ENCODE measurements around the gene PLA2G4A. TPM values are rescaled to one million over a fixed set of nuclear protein-coding genes. Genes with fewer than 3 reads are reported as not detected.

Gene PLA2G4A
- total RNA-seq, 1 experiment from 2014 or later, result 17.4 TPM

- in situ Hi-C loops (cut with HindIII; ENCODE audit: low pct_unique_long_range_greater_than_20kb, low sequenced_read_pairs), result no loop called here
Observed at GRCh38 chr1:186859995-186860394, 31.2 kb downstream of the PLA2G4A start.

DNA sequence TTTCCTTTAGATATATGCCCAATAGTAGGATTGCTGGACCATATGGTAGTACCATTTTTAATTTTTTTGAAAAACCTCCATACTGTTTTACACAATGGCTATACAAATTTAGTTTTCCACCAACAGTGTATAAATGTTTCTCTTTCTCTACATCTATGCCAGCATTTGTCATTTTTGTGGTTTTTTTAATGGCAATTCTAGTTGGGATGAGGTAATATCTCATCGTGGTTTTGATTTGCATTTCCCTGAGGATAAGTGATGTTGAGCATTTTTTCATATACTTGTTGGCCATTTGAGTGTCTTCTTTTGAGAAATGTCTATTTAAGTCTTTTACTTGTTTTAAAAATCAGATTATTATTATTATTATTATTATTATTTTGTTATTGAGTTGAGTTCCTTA is 35.5 kb downstream of the PLA2G4A start:
- in situ Hi-C loops (cut with HindIII; ENCODE audit: low pct_unique_long_range_greater_than_20kb, low sequenced_read_pairs), result no loop called here
- DNase-seq (ENCODE audit: low read depth), result no peak

More at GRCh38 chr1:186859995-186860394, 31.2 kb downstream of the PLA2G4A start:
- DNase-seq (ENCODE audit: low read depth), result no peak

DNA sequence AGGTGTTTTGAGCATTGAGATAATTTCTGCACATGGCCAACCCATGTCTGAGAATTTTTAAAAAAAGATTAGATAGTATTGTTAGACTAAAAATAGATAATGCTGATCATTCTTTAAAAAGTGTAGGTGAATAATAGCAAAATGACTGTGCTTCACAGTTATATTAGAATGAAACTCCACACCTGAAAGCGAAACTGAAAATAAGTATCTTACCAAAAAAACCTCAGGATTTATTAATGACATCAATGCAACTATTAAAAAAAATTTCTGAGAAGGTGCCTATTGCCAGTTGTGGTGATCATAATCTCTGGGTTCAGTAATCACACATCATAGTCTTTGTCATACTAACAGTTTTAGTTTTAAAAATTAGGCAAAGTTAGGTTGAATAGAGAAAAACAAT is 36.5 kb downstream of the PLA2G4A start:
- DNase-seq (ENCODE audit: low read depth), result no peak
- in situ Hi-C loops (cut with HindIII; ENCODE audit: low pct_unique_long_range_greater_than_20kb, low sequenced_read_pairs), result no loop called here

DNA sequence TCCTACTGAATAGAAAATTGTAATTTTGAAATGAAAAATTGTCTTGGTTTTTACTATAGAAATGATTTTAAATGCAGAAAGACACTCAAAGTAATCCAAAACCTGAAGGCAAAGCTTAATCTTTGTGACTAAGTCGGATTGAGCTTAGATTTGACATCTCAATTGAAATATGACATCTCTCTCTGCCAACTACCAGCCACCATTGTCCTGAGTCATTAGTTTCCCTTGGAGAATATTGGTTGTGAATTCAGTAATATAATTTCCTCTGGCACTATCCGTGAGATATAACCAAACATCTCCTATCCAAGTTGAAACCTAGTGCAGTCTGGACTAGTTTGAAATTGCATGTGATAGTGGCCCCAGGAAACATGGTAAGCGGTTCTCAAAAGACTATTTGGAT is 37.1 kb downstream of the PLA2G4A start:
- in situ Hi-C loops (cut with HindIII; ENCODE audit: low pct_unique_long_range_greater_than_20kb, low sequenced_read_pairs), result no loop called here
- DNase-seq (ENCODE audit: low read depth), result no peak

GRCh38 chr1:186869526-186870228 is 40.9 kb downstream of the PLA2G4A start:
- DNase-seq (ENCODE audit: low read depth), result no peak
- in situ Hi-C loops (cut with HindIII; ENCODE audit: low pct_unique_long_range_greater_than_20kb, low sequenced_read_pairs), result no loop called here

GRCh38 chr1:186871784-186872183 is 43.0 kb downstream of the PLA2G4A start:
- no peak for DNase-seq (ENCODE audit: low read depth)
- in situ Hi-C loops (cut with HindIII; ENCODE audit: low pct_unique_long_range_greater_than_20kb, low sequenced_read_pairs), result no loop called here

GRCh38 chr1:186872291-186872690 is 43.5 kb downstream of the PLA2G4A start:
- in situ Hi-C loops (cut with HindIII; ENCODE audit: low pct_unique_long_range_greater_than_20kb, low sequenced_read_pairs), result no loop called here
- no peak for DNase-seq (ENCODE audit: low read depth)

- in situ Hi-C loops (cut with HindIII; ENCODE audit: low pct_unique_long_range_greater_than_20kb, low sequenced_read_pairs), result no loop called here
- no peak for DNase-seq (ENCODE audit: low read depth)
Observed at GRCh38 chr1:186873687-186874086, 44.9 kb downstream of the PLA2G4A start.

DNA sequence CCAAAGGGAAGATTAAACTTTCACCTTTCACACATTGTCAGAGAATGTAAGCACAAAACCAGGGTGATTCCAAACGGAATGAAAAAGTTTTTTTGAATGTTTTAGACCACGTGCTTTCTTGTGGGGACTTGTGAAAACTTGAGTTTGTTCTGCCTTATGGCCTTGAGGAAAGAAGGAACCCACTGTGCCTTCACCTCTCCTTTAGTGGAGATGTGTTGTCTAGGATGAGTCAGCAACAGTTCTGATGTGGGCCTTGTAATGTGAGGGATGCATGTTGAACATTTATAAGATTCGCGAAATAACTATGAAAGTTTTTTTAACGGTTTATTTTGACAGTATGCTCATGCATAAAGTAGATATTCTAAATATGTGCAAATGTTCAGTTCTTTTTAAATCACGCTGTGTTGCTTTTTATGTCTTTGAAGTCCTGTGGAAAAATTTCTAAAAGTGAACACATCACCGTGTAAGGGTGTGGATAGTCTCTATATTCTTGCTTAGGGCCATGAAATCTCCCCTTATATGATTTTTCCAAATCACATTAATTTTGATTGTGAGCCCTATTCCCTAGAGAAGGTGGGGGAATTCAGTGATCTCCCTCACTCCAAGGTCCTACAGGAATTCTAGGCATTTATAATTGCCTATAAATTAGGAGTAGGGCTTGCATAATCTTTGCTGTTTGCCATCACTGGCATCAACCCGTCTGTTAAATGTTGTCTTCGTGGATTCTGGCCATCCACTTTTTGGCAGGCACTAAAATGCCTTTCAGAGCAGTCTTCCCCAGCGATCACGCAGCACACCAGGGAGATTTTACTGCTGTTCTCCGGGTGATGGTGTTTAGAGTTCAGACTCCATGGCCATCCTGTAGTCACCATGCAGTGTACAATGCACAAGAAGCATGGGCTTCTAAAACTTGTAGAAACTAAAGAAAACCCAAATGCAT is 47.4 kb downstream of the PLA2G4A start:
- in situ Hi-C loops (cut with HindIII; ENCODE audit: low pct_unique_long_range_greater_than_20kb, low sequenced_read_pairs), result no loop called here
- DNase-seq (ENCODE audit: low read depth), result no peak

DNA sequence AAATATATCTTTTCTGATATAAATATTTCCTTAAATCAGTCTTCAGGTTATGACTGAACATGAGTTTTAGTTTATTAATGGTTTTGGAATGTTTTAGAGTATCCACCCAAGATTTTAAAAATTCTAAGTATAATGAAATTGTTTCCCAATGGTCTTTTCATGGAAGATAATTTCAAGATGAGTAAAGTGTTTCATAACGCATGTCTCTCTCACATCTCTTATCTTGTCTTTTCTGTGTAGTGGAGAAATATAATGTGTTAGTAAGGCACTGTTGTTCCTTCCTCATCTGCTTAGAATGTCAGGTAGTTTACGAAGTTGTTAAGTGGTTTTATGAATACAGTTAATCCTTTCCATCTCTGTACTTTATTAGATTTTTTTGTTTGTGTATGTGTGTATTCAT is 49.6 kb downstream of the PLA2G4A start:
- in situ Hi-C loops (cut with HindIII; ENCODE audit: low pct_unique_long_range_greater_than_20kb, low sequenced_read_pairs), result no loop called here
- DNase-seq (ENCODE audit: low read depth), result no peak

- in situ Hi-C loops (cut with HindIII; ENCODE audit: low pct_unique_long_range_greater_than_20kb, low sequenced_read_pairs), result no loop called here
- no peak for DNase-seq (ENCODE audit: low read depth)
Observed at GRCh38 chr1:186880982-186881381, 52.2 kb downstream of the PLA2G4A start.

DNA sequence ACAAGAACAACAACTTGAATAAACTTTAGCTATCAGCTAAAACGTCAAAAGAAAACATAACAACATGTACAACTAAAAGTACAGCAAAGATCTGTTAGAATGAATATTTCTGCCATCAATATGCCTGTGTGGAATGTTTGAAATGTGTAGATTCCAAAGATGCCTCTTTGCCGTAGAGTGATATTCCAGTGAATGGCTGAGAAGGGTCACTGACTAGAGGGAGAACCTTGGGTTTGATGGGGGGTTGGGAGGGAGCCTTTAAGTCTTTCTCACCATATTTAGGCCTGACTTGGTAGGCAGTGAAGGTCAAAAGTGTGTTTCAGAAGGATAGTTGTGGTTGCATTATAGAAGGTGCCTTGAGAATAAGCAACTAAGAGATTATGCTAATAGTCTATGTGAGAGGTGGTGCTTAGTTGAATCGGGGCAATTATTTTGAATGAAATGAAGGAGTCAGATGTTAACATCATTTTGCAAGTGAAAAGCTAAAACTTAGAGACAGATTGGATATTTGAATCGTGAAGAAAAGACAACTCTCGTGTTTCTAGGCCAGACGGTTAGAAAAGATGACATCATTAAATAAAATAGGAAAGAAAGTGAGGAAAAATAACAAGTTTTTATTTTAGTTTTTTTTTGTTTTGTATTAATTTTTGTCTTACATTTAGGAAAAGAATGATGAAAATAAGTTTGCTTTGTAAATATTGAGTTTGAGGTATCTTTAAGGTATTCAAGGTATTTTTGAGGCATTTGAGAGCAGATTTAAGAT is 53.8 kb downstream of the PLA2G4A start:
- no peak for DNase-seq (ENCODE audit: low read depth)
- in situ Hi-C loops (cut with HindIII; ENCODE audit: low pct_unique_long_range_greater_than_20kb, low sequenced_read_pairs), result no loop called here

GRCh38 chr1:186884251-186884650 is 55.5 kb downstream of the PLA2G4A start:
- in situ Hi-C loops (cut with HindIII; ENCODE audit: low pct_unique_long_range_greater_than_20kb, low sequenced_read_pairs), result no loop called here
- DNase-seq (ENCODE audit: low read depth), result no peak

GRCh38 chr1:186887203-186887602 is 58.5 kb downstream of the PLA2G4A start:
- in situ Hi-C loops (cut with HindIII; ENCODE audit: low pct_unique_long_range_greater_than_20kb, low sequenced_read_pairs), result no loop called here
- DNase-seq (ENCODE audit: low read depth), result no peak

DNA sequence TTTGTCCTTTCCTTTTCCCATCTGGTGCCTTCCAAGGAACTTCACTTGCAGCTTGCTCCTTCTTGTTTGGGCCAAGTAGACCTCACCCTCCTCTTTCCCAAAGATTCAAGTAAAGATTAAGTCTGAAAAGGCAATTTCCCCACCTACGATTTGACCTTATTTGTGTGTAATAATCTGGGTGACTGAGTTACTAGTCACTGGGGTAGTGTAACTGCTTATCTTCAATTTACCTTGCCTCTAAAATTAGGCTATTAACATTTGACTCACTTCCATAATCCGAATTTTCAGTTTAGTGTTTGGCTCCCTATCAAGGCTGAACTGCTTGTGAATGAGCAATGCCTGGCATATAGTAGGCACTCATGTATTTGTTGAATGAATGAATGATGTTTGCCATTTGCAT is 59.6 kb downstream of the PLA2G4A start:
- in situ Hi-C loops (cut with HindIII; ENCODE audit: low pct_unique_long_range_greater_than_20kb, low sequenced_read_pairs), result no loop called here
- DNase-seq (ENCODE audit: low read depth), result no peak

GRCh38 chr1:186892936-186893335 is 64.2 kb downstream of the PLA2G4A start:
- in situ Hi-C loops (cut with HindIII; ENCODE audit: low pct_unique_long_range_greater_than_20kb, low sequenced_read_pairs), result no loop called here
- DNase-seq (ENCODE audit: low read depth), result no peak

DNA sequence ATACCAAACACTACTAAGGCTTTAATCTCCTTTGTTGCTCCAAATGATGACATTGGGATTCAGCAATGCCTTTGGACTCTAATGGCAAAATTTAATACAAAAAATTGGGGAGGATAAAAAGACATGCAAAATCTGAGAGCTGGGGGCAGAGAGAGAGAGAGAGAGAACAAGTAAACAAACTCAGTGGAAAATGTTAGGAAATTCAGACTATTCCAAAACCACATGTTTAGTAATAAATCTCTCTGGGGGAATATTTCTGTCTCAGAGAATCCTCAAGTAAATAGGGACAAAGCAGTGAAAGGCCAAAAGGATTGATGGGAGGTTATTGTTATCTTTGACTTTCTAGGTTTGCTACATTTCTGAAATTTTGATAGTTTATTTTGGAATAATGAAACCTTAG is 65.7 kb downstream of the PLA2G4A start:
- in situ Hi-C loops (cut with HindIII; ENCODE audit: low pct_unique_long_range_greater_than_20kb, low sequenced_read_pairs), result no loop called here
- no peak for DNase-seq (ENCODE audit: low read depth)

DNA sequence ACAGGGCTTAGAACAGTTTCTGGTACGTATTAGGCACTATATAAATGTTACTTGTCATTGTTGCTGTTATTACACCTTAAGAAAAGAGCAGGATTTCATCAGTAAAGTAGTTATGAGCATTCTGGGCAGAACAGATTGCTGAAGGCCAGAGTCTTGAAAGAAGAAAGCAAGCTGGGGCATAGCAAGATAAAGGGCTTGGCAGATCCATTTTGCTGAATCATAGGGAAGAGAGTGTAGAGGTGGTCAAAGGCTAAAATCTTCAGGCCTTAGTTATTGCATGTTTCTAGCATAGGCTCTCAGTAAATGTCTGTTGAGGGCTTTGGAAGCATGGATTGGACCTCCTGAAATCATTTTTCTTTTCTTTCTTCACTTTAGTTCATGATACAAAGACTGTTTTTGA is 67.5 kb downstream of the PLA2G4A start:
- in situ Hi-C loops (cut with HindIII; ENCODE audit: low pct_unique_long_range_greater_than_20kb, low sequenced_read_pairs), result no loop called here
- DNase-seq (ENCODE audit: low read depth), result no peak

DNA sequence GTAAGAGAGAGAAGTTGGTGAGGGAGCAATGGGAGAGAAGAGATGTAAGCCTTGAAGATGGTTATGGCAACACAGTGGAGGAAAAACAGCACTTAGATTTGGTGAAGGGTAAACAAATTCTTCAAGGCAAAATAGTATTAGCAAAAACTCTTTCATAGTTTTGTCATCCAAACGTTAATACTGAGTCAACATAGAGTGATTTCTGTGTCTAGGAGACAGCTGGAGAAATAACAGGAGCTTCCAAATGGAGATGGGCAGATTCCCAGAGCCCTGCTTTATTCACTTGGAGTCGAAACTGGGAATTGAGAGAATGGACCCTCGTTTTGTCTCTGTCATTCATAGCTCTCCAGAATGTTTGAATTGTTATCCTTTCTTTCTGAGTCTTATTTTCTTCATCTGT is 68.3 kb downstream of the PLA2G4A start:
- in situ Hi-C loops (cut with HindIII; ENCODE audit: low pct_unique_long_range_greater_than_20kb, low sequenced_read_pairs), result no loop called here
- no peak for DNase-seq (ENCODE audit: low read depth)
